Prostate gland (tissue), 2 donors: Measurements from ENCODE around the gene TAPBP. TPM values are rescaled to one million over a fixed set of nuclear protein-coding genes. Genes with fewer than 3 reads are reported as not detected.

Experiments used
- DNase-seq: peaks from one replicate; pipeline ENCODE4 v3.0.0-alpha.2; 2019; ENCODE audit warnings: low spot score
- H3K27ac ChIP-seq, 2 donors: fragments of 200-600 bp; sonication (generic); 2 replicates each; pipeline ENCODE4 v1.5.1; 2017 to 2019
- H3K27me3 ChIP-seq: fragments of 200-600 bp; sonication (generic); replicated peaks from 2 replicates; pipeline ENCODE4 v1.5.1; 2019; ENCODE audit not compliant: insufficient read depth
- H3K36me3 ChIP-seq, 2 donors: fragments of 200-600 bp; sonication (generic); 1 replicate in 1 of 2; 2 replicates in 1 of 2; pipeline versions ENCODE4 v1.5.1 to v1.8.1; 2017 to 2019
- H3K4me1 ChIP-seq: fragments of 200-600 bp; sonication (generic); replicated peaks from 2 replicates; pipeline ENCODE4 v1.5.1; 2019
- H3K4me3 ChIP-seq, 2 donors: fragments of 200-600 bp; sonication (generic); 2 replicates each; pipeline ENCODE4 v1.5.1; 2017 to 2019
- H3K9me3 ChIP-seq: fragments of 200-600 bp; sonication (generic); 2 replicates; pipeline ENCODE4 v1.5.1; 2017
- CTCF ChIP-seq, 4 experiments: fragments of 200-600 bp in 2 of 4; fragments of 450-650 bp in 2 of 4; sonication (generic) in 2 of 4; IDR thresholded peaks; 1 replicate in 3 of 4; 2 replicates in 1 of 4; pipeline ENCODE4 v1.5.1; 2016 to 2019; ENCODE audit warnings: antibody characterized with exemption in 4 of 4, mild to moderate bottlenecking in 2 of 4, moderate library complexity in 2 of 4
- POLR2A ChIP-seq: fragments of 450-650 bp; IDR thresholded peaks from one replicate; pipeline ENCODE4 v1.6.1; 2016; ENCODE audit warnings: antibody characterized with exemption, mild to moderate bottlenecking
- POLR2AphosphoS5 ChIP-seq: sonication (generic); formaldehyde crosslinking; IDR thresholded peaks from one replicate; pipeline ENCODE4 v1.6.1; 2017; ENCODE audit warnings: antibody characterized with exemption
- WGBS: methylation state at CpG from one replicate; pipeline ENCODE4 v1.1.5; 2018; 5-methylcytosine and 5-hydroxymethylcytosine counted together
- intact Hi-C: fragments of 100-400 bp; cut with DNase I; formaldehyde crosslinking; loops from one replicate; pipeline ENCODE4 v1.14.2; 2022
- total RNA-seq, 2 donors: library from RNA; depleted of rRNA; stranded (reverse); fragments of >200 nt; gene quantifications; one replicate each; pipeline ENCODE4 v1.1.0, GENCODE V29; 2016

Gene TAPBP
- total RNA-seq, 2 donors from 2014 or later, result 190 to 192 TPM

GRCh38 chr6:33292996-33293682 is 20.7 kb downstream of the TAPBP start:
- H3K36me3 ChIP-seq, result peaks cover 0 to 3% of the 10 kb centered on the region in 2 donors
- 80% methylated on average over 16 of the region's 16 CpGs for WGBS
- peaks cover 9% of the 10 kb centered on the region for H3K4me1 ChIP-seq
- no peaks in the 10 kb centered on the region for H3K9me3 ChIP-seq
- intact Hi-C loops, result no loop called here
- TF ChIP-seq CTCF (IDR thresholded peaks at IDR 0.05) (no peak), POLR2A (no peak), POLR2AphosphoS5 (no peak)
- H3K4me3 ChIP-seq, result no peak overlapping the region
- no peak for DNase-seq
- H3K27me3 ChIP-seq, result no peaks in the 10 kb centered on the region
- no peak overlapping the region for H3K27ac ChIP-seq

GRCh38 chr6:33290459-33290858 is 23.4 kb downstream of the TAPBP start:
- no peak for DNase-seq
- no peak for TF ChIP-seq POLR2A
- TF ChIP-seq CTCF (IDR thresholded peaks at IDR 0.05), result no peak
- TF ChIP-seq POLR2AphosphoS5, result no peak
- Histone ChIP-seq H3K9me3 (no peaks in the 10 kb centered on the region), H3K4me3 (peak overlapping the region in 1 of 2 donors; percentile 66), H3K36me3 (peaks cover 0 to 2% of the 10 kb centered on the region in 2 donors), H3K27me3 (no peaks in the 10 kb centered on the region), H3K27ac (no peak overlapping the region), H3K4me1 (peaks cover 15% of the 10 kb centered on the region)
- intact Hi-C loops, result no loop called here
- WGBS, result 63% methylated on average over 7 of the region's 7 CpGs

GRCh38 chr6:33289784-33290315 is 24.0 kb downstream of the TAPBP start:
- Histone ChIP-seq H3K27me3 (no peaks in the 10 kb centered on the region), H3K27ac (peak overlapping the region; percentile 83 to 88), H3K36me3 (no peaks in the 10 kb centered on the region), H3K9me3 (no peaks in the 10 kb centered on the region), H3K4me3 (peak overlapping the region; percentile 66), H3K4me1 (peaks cover 15% of the 10 kb centered on the region)
- no peak for DNase-seq
- TF ChIP-seq CTCF (IDR thresholded peaks at IDR 0.05), result no peak
- no peak for TF ChIP-seq POLR2AphosphoS5
- TF ChIP-seq POLR2A, result no peak
- 4% methylated on average over 14 of the region's 14 CpGs for WGBS
- intact Hi-C loops, result no loop called here

GRCh38 chr6:33288921-33289783 is 24.7 kb downstream of the TAPBP start, which contains the start of the genes PFDN6 and WDR46:
Gene PFDN6, plus strand, starts transcription at chr6:33289601. Its CDS starts 256 bp downstream, at chr6:33289857.
Gene WDR46, minus strand, starts transcription at chr6:33289239. Its CDS starts 69 bp downstream, at chr6:33289170.
- Histone ChIP-seq H3K27me3 (no peaks in the 10 kb centered on the region), H3K4me3 (peak within 1 kb of the TSS; percentile 66), H3K9me3 (no peaks in the 10 kb centered on the region), H3K4me1 (peaks cover 11% of the 10 kb centered on the region), H3K36me3 (no peaks in the 10 kb centered on the region), H3K27ac (peak within 1 kb of the TSS; percentile 83 to 88)
- WGBS, result under 1% methylated on average over 43 of the region's 43 CpGs
- peak; percentile 87 for DNase-seq
- intact Hi-C loops, result no loop called here
- TF ChIP-seq CTCF (IDR thresholded peaks at IDR 0.05) (no peak), POLR2A (no peak), POLR2AphosphoS5 (peak; percentile 96)
